HEK293T (cell line): ENCODE measurements around the gene RASGEF1B.

Experiments used
- FOXM1 ChIP-seq: fragments of 450-650 bp; IDR thresholded peaks from 2 replicates; pipeline ENCODE4 v1.6.1; 2017; ENCODE audit warnings: mild to moderate bottlenecking, borderline replicate concordance
- PKNOX1 ChIP-seq: fragments of 450-650 bp; IDR thresholded peaks from 2 replicates; pipeline ENCODE4 v1.6.1; 2016

- TF ChIP-seq PKNOX1 (no peak), FOXM1 (no peak)
These were observed 10.6 kb upstream of the RASGEF1B start for GRCh38 chr4:81482326-81482725.
